GM12801 (cell line): ENCODE measurements around the gene GTF3C5.

ENCODE experiments used
- TF ChIP-seq, protein P1 (sequence below): IDR thresholded peaks from one replicate; pipeline ENCODE4 v1.5.1; 2011; ENCODE audit warnings: control low read depth; ENCODE audit not compliant: insufficient read length; ENCODE audit errors: extremely low read depth

The GTF3C5 gene

GRCh38 chr9:132986640-132987620, 43.9 kb upstream of the GTF3C5 start:
- TF ChIP-seq, protein P1, sequence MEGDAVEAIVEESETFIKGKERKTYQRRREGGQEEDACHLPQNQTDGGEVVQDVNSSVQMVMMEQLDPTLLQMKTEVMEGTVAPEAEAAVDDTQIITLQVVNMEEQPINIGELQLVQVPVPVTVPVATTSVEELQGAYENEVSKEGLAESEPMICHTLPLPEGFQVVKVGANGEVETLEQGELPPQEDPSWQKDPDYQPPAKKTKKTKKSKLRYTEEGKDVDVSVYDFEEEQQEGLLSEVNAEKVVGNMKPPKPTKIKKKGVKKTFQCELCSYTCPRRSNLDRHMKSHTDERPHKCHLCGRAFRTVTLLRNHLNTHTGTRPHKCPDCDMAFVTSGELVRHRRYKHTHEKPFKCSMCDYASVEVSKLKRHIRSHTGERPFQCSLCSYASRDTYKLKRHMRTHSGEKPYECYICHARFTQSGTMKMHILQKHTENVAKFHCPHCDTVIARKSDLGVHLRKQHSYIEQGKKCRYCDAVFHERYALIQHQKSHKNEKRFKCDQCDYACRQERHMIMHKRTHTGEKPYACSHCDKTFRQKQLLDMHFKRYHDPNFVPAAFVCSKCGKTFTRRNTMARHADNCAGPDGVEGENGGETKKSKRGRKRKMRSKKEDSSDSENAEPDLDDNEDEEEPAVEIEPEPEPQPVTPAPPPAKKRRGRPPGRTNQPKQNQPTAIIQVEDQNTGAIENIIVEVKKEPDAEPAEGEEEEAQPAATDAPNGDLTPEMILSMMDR: no peak

DNA sequence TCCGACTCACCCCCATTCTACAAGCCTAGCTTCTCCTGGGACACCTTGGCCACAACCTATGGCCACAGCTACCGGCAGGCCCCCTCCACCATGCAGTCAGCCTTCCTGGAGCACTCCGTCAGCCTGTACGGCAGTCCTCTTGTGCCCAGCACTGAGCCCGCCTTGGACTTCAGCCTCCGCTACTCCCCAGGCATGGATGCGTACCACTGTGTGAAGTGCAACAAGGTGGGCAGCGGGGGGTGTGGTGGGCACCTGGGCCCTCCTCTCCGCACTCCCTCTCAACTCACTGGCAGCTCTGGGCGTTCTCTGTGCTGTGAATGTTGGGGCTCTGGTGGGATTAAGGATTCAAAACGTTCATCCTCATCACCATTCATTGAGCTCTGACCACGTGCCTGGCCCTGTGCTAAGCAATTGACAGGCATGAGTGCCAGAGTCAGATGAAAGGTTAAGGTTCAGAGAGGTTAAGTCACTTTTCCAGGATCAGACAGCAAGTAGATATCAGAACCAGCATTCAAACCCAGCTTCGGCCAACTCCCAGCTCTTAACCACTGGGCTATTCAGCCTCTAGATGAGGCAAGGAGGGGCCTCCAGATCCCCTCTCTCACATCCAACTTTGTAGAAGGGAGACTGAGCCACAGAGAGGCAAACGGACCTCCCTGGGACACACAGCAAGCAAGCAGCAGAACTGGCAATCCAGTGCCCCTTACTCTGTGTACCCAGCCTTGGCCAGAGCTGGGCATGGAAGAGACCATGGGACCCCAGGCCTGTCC, 42.4 kb upstream of the GTF3C5 start:
- TF ChIP-seq, protein P1: no peak

- TF ChIP-seq, protein P1: no peak
Measured at GRCh38 chr9:132989014-132989310, 41.8 kb upstream of the GTF3C5 start.

DNA sequence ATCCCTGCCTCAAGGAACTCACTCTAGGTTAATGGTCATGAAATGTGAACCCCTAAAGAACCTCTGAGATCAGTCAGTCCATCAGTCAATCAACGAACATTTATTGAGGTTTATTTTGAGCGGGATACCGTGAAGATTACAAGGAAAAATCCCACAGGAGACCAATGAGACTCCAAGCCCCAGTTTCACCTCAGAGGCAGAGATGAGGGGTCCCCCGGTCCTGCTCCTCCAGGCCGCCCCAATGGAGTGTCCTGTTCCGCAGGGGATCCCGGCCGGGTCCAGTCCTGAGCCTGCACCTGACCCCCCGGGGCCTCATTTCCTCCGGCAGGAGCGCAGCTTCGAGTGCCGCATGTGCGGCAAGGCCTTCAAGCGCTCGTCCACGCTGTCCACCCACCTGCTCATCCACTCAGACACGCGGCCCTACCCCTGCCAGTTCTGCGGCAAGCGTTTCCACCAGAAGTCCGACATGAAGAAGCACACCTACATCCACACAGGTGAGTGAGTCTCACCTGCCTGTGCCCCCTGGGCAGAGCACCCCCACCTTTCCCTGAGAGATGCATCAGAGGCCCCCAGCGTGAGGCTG, 41.3 kb upstream of the GTF3C5 start:
- TF ChIP-seq, protein P1: no peak

DNA sequence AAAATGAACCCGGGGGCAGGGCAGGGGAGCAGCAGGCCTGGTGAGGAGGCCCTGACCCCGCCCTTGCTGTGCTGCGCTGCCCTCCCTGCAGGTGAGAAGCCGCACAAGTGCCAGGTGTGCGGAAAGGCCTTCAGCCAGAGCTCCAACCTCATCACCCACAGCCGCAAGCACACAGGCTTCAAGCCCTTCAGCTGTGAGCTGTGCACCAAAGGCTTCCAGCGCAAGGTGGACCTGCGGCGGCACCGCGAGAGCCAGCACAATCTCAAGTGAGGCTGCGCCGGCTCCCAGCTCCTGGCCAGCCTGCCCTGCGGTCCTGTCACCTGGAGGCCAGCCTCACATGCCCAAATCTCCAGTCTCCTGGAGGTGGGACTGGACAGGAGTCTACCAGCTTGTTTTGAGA, 40.0 kb upstream of the GTF3C5 start:
- TF ChIP-seq, protein P1: no peak

DNA sequence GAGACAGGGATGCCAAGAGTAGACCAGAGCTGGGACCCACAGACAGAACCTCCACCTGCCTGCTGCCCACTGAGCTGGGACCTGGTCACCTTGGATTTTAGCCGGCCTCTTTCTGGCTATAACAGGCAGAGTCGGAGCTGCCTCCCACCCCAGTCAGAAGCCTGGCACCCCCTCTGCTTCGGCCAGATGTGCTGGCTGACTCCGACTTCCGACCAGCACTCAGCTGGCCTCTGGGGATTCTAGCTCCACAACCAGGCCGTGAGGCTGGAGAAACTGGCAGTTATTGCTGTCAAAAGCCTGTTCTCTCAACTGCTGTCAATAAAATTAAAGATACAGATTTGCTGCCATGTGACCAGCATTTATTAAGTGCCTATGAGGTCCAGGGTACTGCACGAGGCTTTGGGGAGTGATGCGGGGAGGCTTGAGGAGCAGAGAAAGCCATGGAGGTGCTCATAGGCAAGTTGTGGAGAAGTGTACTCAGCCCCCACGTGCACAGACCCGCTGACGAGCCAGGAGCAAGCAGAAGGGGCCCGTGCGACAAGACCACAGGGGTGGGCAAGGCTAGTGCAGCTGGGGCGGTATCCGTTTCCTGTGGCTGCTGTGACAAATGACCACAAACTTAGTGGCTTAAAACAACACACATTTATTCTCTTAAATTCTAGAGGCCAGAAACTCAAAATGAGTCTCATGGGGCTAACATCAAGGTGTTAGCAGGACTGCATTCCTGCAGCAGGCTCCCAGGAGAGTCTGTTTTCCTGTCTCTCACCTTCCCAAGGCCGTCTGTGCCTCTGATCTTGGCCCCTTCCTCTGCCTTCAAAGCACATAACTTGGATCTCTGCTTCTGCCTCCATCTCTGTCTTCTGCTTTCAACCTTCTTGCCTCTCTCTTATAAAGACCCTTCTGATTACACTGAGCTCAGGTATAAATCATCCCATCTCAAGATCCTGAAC, 39.2 kb upstream of the GTF3C5 start:
- TF ChIP-seq, protein P1: no peak

- TF ChIP-seq, protein P1: no peak
Measured at GRCh38 chr9:132993511-132993939, 37.3 kb upstream of the GTF3C5 start.
